DND-41 (cell line): Measurements from ENCODE around the gene AFF3.

ENCODE experiments used
- EZH2 ChIP-seq: IDR thresholded peaks from 3 replicates; pipeline ENCODE4 v1.6.1; 2012; ENCODE audit warnings: borderline replicate concordance, low read depth, mild to moderate bottlenecking, moderate library complexity, low read length, inconsistent platforms; ENCODE audit not compliant: severe bottlenecking
- TF ChIP-seq, protein P1 (sequence below): IDR thresholded peaks from 2 replicates; pipeline ENCODE4 v1.5.1; 2012; ENCODE audit warnings: borderline replicate concordance, low read length, moderate library complexity, mild to moderate bottlenecking; ENCODE audit not compliant: poor library complexity, severe bottlenecking; ENCODE audit errors: extremely low read depth

DNA sequence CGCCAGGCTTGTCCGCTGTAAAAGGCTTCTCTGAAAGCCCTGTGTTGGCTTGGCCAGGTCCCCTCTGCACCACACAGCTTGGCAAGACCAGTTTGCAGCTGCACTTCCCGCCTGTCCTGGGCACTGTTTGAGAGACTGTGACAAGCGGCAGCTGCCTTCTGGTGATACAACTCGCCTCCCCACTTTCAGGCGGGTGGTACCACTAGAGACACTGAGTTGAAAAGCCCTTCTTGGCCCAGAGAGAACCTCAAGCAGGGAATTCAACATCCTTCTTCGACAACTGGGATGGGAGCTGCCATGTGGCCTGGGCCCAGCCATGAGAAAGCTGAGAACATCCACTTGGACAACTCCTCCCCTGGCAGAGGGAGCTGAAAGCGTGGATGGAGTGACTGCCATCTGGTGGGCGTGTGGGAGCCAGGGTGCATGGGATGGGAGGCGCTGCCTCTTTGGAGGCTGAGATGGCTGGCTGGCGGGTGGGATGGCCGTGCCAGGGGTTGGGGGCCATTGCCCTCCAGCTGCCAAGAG, 527.1 kb downstream of the AFF3 start:
- TF ChIP-seq, protein P1, sequence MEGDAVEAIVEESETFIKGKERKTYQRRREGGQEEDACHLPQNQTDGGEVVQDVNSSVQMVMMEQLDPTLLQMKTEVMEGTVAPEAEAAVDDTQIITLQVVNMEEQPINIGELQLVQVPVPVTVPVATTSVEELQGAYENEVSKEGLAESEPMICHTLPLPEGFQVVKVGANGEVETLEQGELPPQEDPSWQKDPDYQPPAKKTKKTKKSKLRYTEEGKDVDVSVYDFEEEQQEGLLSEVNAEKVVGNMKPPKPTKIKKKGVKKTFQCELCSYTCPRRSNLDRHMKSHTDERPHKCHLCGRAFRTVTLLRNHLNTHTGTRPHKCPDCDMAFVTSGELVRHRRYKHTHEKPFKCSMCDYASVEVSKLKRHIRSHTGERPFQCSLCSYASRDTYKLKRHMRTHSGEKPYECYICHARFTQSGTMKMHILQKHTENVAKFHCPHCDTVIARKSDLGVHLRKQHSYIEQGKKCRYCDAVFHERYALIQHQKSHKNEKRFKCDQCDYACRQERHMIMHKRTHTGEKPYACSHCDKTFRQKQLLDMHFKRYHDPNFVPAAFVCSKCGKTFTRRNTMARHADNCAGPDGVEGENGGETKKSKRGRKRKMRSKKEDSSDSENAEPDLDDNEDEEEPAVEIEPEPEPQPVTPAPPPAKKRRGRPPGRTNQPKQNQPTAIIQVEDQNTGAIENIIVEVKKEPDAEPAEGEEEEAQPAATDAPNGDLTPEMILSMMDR: peak; percentile 41
- no peak for TF ChIP-seq EZH2
